AG04450 (cell line): ENCODE data around the gene D2HGDH. TPM values are rescaled to one million over a fixed set of nuclear protein-coding genes. Genes with fewer than 3 reads are reported as not detected.

ENCODE experiments used
- CTCF ChIA-PET: fragments of 300-600, 350-600 bp; formaldehyde crosslinking; extraction: SDS; loops from one replicate; lab custom pipeline; 2022; ENCODE audit warnings: antibody characterized with exemption, inconsistent platforms; lab: Charles Lee
- POLR2A ChIA-PET: fragments of 350-600 bp; formaldehyde crosslinking; extraction: SDS; loops from one replicate; lab custom pipeline; 2021; ENCODE audit warnings: antibody characterized with exemption, inconsistent platforms; lab: Yijun Ruan, JAX
- DNase-seq: peaks from one replicate; pipeline ENCODE4 v3.0.0-alpha.2; 2011; ENCODE audit warnings: low read depth, low spot score
- H3K27ac ChIP-seq: one replicate; pipeline ENCODE4 v1.5.1; 2012; ENCODE audit warnings: low read depth, low read length, control low read depth
- H3K27me3 ChIP-seq: one replicate; pipeline ENCODE4 v1.6.0; 2012; ENCODE audit warnings: low read length; ENCODE audit not compliant: control insufficient read depth, insufficient read depth
- H3K4me3 ChIP-seq: 2 replicates; pipeline ENCODE4 v1.5.1; 2011; ENCODE audit warnings: mild to moderate bottlenecking, low read depth, low read length, control low read depth
- H3K9me3 ChIP-seq: 2 replicates; pipeline ENCODE4 v1.5.1; 2012; ENCODE audit warnings: low read length; ENCODE audit not compliant: control insufficient read depth, insufficient read depth
- CTCF ChIP-seq: IDR thresholded peaks from 2 replicates; pipeline ENCODE4 v1.5.1; 2011; ENCODE audit warnings: low read depth, low read length, control low read depth, inconsistent platforms
- polyA plus RNA-seq: library from polyadenylated mRNA; depleted of rRNA; stranded (reverse); fragments of >200 nt; gene quantifications from 2 replicates; pipeline ENCODE4 v1.2.3, GENCODE V29; 2011

The D2HGDH gene
- polyA plus RNA-seq, 1 experiment = 7.3 TPM

- DNase-seq = peak; percentile 52
- TF ChIP-seq CTCF = peak; percentile 37
- Histone ChIP-seq H3K27me3 (no peaks in the 10 kb centered on the region), H3K4me3 (peak overlapping the region; percentile 80), H3K27ac (peak overlapping the region; percentile 39), H3K9me3 (peaks cover 11% of the 10 kb centered on the region)
- ChIA-PET CTCF (interaction anchor here (0.6 to 1.9 kb wide), 3 partner anchors 14 to 176 kb away, joined by 4 to 9 read pairs (median 6); no protein-coding TSS in a partner anchor), POLR2A (interaction anchor here (0.6 to 3.5 kb wide), 7 partner anchors 10 to 62 kb away, joined by 3 to 41 read pairs (median 5); partner anchors contain the start of genes D2HGDH and DTYMK)
Measured at GRCh38 chr2:241702155-241703031, 32.0 kb upstream of the D2HGDH start.

GRCh38 chr2:241703032-241703604 lies 31.3 kb upstream of the D2HGDH start:
- Histone ChIP-seq H3K9me3 (peaks cover 11% of the 10 kb centered on the region), H3K27ac (peak overlapping the region; percentile 39), H3K27me3 (no peaks in the 10 kb centered on the region), H3K4me3 (peak overlapping the region; percentile 80)
- ChIA-PET CTCF (interaction anchor here (1.3 to 1.9 kb wide), 2 partner anchors 14 to 175 kb away, joined by 6 to 9 read pairs; no protein-coding TSS in a partner anchor), POLR2A (interaction anchor here (2.5 to 3.5 kb wide), 3 partner anchors 11 to 32 kb away, joined by 17 to 41 read pairs (median 20); partner anchors contain the start of genes D2HGDH and DTYMK)
- TF ChIP-seq CTCF = no peak
- no peak for DNase-seq

- Histone ChIP-seq H3K9me3 (peaks cover 11% of the 10 kb centered on the region), H3K27me3 (no peaks in the 10 kb centered on the region), H3K27ac (no peak overlapping the region), H3K4me3 (no peak overlapping the region)
- POLR2A ChIA-PET = no interaction called here
- CTCF ChIA-PET = interaction anchor here (0.7 kb wide), 1 partner anchor 163 kb away, joined by 3 read pairs; the partner anchor contains the start of gene RTP5
- no peak for TF ChIP-seq CTCF
- DNase-seq = no peak
Measured at GRCh38 chr2:241706537-241706936, 27.9 kb upstream of the D2HGDH start.

GRCh38 chr2:241708879-241709278 lies 25.6 kb upstream of the D2HGDH start:
- no peak for DNase-seq
- no peak for TF ChIP-seq CTCF
- peaks cover 11% of the 10 kb centered on the region for H3K9me3 ChIP-seq
- no peak overlapping the region for H3K27ac ChIP-seq
- ChIA-PET CTCF (no interaction called here), POLR2A (no interaction called here)
- H3K4me3 ChIP-seq = no peak overlapping the region
- no peaks in the 10 kb centered on the region for H3K27me3 ChIP-seq

GRCh38 chr2:241719093-241719492 lies 15.3 kb upstream of the D2HGDH start:
- CTCF ChIA-PET = no interaction called here

More at GRCh38 chr2:241719093-241719492, 15.3 kb upstream of the D2HGDH start:
- no peak overlapping the region for H3K4me3 ChIP-seq
- no peak overlapping the region for H3K27ac ChIP-seq
- TF ChIP-seq CTCF = no peak
- POLR2A ChIA-PET = interaction anchor here (0.6 to 0.8 kb wide), 2 partner anchors 17 to 609 kb away, joined by 3 to 4 read pairs; no protein-coding TSS in a partner anchor
- no peaks in the 10 kb centered on the region for H3K27me3 ChIP-seq
- no peak for DNase-seq
- H3K9me3 ChIP-seq = peaks cover 36% of the 10 kb centered on the region
